HCT116 (cell line): ENCODE results near the gene RPS6KA1. TPM values are rescaled to one million over a fixed set of nuclear protein-coding genes. Genes with fewer than 3 reads are reported as not detected.

ENCODE experiments used
- ATAC-seq: fragments of 200-7000 bp; cut with Tn5 transposase; 2 replicates; pipeline ENCODE4 v1.9.1; 2020; ENCODE audit warnings: mild to moderate bottlenecking, moderate library complexity
- BruUV-seq: library from RNA; stranded (reverse); fragments of 400-500 nt; replicated peaks from 2 replicates; lab custom pipeline; 2021; lab: Mats Ljungman, UMichigan
- CTCF ChIA-PET: fragments of 300-600 bp; sonication (Branson Sonifier 250); formaldehyde crosslinking; loops from one replicate; lab custom pipeline; 2021; ENCODE audit warnings: antibody characterized with exemption; lab: Charles Lee
- POLR2A ChIA-PET: fragments of 300-600, 350-600 bp; sonication (Branson Sonifier 250); formaldehyde crosslinking; loops from one replicate; lab custom pipeline; 2021; ENCODE audit warnings: antibody characterized with exemption; lab: Charles Lee
- RAD21 ChIA-PET, 2 experiments: fragments of 300-600 bp; sonication (Branson Sonifier 250); formaldehyde crosslinking; loops; one replicate each; lab custom pipeline; 2023; ENCODE audit warnings: low total read pairs in 2 of 2; ENCODE audit not compliant: uncharacterized antibody in 2 of 2, unreplicated experiment in 2 of 2, low non-redundant PET in 1 of 2; lab: Charles Lee
- DNase-seq: peaks from one replicate; pipeline ENCODE4 v3.0.0-alpha.2; 2010; ENCODE audit warnings: low read depth, low spot score
- H2AFZ ChIP-seq: fragments of 200-600 bp; shearing (Covaris generic), sonication (generic); 2 replicates; pipeline ENCODE4 v1.6.1; 2017; ENCODE audit warnings: low read depth, mixed run types, mixed read lengths, antibody characterized with exemption, low read length; ENCODE audit not compliant: poor library complexity, severe bottlenecking
- H3K27ac ChIP-seq: 2 replicates; pipeline ENCODE4 v1.5.1; 2012; ENCODE audit warnings: low read depth, low read length
- H3K27me3 ChIP-seq: fragments of 200-600 bp; sonication (generic); 2 replicates; pipeline ENCODE4 v1.6.1; 2016; ENCODE audit warnings: mixed run types, low read length, mixed read lengths; ENCODE audit not compliant: insufficient read depth
- H3K36me3 ChIP-seq, 2 experiments: fragments of 200-500 bp in 1 of 2; fragments of 200-600 bp in 1 of 2; sonication (Bioruptor generic) in 1 of 2; sonication (generic) in 1 of 2; 2 replicates each; pipeline versions ENCODE4 v1.5.1 to v1.6.1; 2014 to 2016; ENCODE audit warnings: low read length in 2 of 2, inconsistent platforms in 1 of 2, mixed read lengths in 1 of 2, mixed run types in 1 of 2; ENCODE audit not compliant: insufficient read depth in 2 of 2, control insufficient read depth in 1 of 2
- H3K4me1 ChIP-seq, 2 experiments: fragments of 200-600 bp in 1 of 2; sonication (generic) in 1 of 2; 2 replicates each; pipeline versions ENCODE4 v1.5.1 to v1.6.1; 2012 to 2017; ENCODE audit warnings: low read length in 2 of 2, inconsistent platforms in 1 of 2, mild to moderate bottlenecking in 1 of 2, mixed read lengths in 1 of 2, mixed run types in 1 of 2, moderate library complexity in 1 of 2; ENCODE audit not compliant: insufficient read depth in 2 of 2, control insufficient read depth in 1 of 2
- H3K4me2 ChIP-seq: fragments of 200-600 bp; sonication (generic); 2 replicates; pipeline ENCODE4 v1.6.1; 2017; ENCODE audit warnings: mixed run types, low read length, mixed read lengths
- H3K4me3 ChIP-seq, 2 experiments: fragments of 200-600 bp in 1 of 2; sonication (generic) in 1 of 2; replicated peaks in 1 of 2; 2 replicates each; pipeline ENCODE4 v1.5.1; 2011 to 2016; ENCODE audit warnings: low read length in 2 of 2, control low read depth in 1 of 2, low read depth in 1 of 2, mild to moderate bottlenecking in 1 of 2, mixed read lengths in 1 of 2, mixed run types in 1 of 2
- H3K79me2 ChIP-seq: fragments of 200-600 bp; sonication (generic); 2 replicates; pipeline ENCODE4 v1.6.1; 2017; ENCODE audit warnings: mild to moderate bottlenecking, mixed run types, low read length, moderate library complexity, mixed read lengths; ENCODE audit not compliant: insufficient read depth
- H3K9ac ChIP-seq: fragments of 200-600 bp; sonication (generic); 2 replicates; pipeline ENCODE4 v1.6.1; 2016; ENCODE audit warnings: low read length, mixed read lengths
- H3K9me2 ChIP-seq: fragments of 200-600 bp; sonication (generic), shearing (Covaris generic); 2 replicates; pipeline ENCODE4 v1.6.1; 2017; ENCODE audit warnings: mixed run types, mild to moderate bottlenecking, moderate library complexity; ENCODE audit not compliant: insufficient read depth
- H3K9me3 ChIP-seq, 2 experiments: fragments of 200-500 bp in 1 of 2; fragments of 200-600 bp in 1 of 2; sonication (Bioruptor generic) in 1 of 2; sonication (generic) in 1 of 2; 2 replicates each; pipeline ENCODE4 v1.6.1; 2014 to 2017; ENCODE audit warnings: low read length in 2 of 2, mixed read lengths in 2 of 2, inconsistent platforms in 1 of 2, low read depth in 1 of 2, mild to moderate bottlenecking in 1 of 2, mixed run types in 1 of 2, moderate library complexity in 1 of 2; ENCODE audit not compliant: control insufficient read depth in 1 of 2, insufficient read depth in 1 of 2
- H4K20me1 ChIP-seq: fragments of 200-600 bp; sonication (generic), shearing (Covaris generic); 2 replicates; pipeline ENCODE4 v1.6.1; 2017; ENCODE audit warnings: mixed run types, mild to moderate bottlenecking, moderate library complexity; ENCODE audit not compliant: insufficient read depth
- ATF3 ChIP-seq: IDR thresholded peaks from 2 replicates; pipeline ENCODE4 v1.6.1; 2012
- CEBPB ChIP-seq: IDR thresholded peaks from 2 replicates; pipeline ENCODE4 v1.6.1; 2012; ENCODE audit warnings: low read depth
- EGR1 ChIP-seq: IDR thresholded peaks from 2 replicates; pipeline ENCODE4 v1.6.1; 2012; ENCODE audit warnings: low read depth
- EZH2phosphoT487 ChIP-seq: fragments of 200-600 bp; IDR thresholded peaks from 2 replicates; pipeline ENCODE4 v1.6.1; 2018; ENCODE audit warnings: antibody characterized with exemption, borderline replicate concordance
- JUND ChIP-seq: IDR thresholded peaks from 2 replicates; pipeline ENCODE4 v1.6.1; 2012
- POLR2AphosphoS5 ChIP-seq: IDR thresholded peaks from 2 replicates; pipeline ENCODE4 v1.6.1; 2011; ENCODE audit warnings: mild to moderate bottlenecking, low read depth, low read length, moderate library complexity
- SIN3A ChIP-seq: IDR thresholded peaks from 2 replicates; pipeline ENCODE4 v1.6.1; 2012; ENCODE audit warnings: low read depth
- SP1 ChIP-seq: IDR thresholded peaks from 2 replicates; pipeline ENCODE4 v1.6.1; 2012; ENCODE audit warnings: low read depth
- SRF ChIP-seq: IDR thresholded peaks from 2 replicates; pipeline ENCODE4 v1.6.1; 2012; ENCODE audit warnings: low read depth
- TCF7L2 ChIP-seq: IDR thresholded peaks from 2 replicates; pipeline ENCODE4 v1.7.0; 2011; ENCODE audit warnings: borderline replicate concordance, inconsistent platforms; ENCODE audit not compliant: insufficient read depth, insufficient read length; ENCODE audit errors: extremely low read depth
- YY1 ChIP-seq: IDR thresholded peaks from 2 replicates; pipeline ENCODE4 v1.6.1; 2011; ENCODE audit warnings: low read length, low read depth, moderate library complexity, mild to moderate bottlenecking; ENCODE audit not compliant: insufficient replicate concordance; ENCODE audit errors: extremely low read depth
- ZFX ChIP-seq: fragments of 450-650 bp; IDR thresholded peaks from 2 replicates; pipeline ENCODE4 v1.6.1; 2017
- ZNF274 ChIP-seq: fragments of 200-500 bp; sonication (Bioruptor generic); IDR thresholded peaks from 2 replicates; pipeline ENCODE4 v1.6.1; 2014; ENCODE audit warnings: mild to moderate bottlenecking, low read depth, low read length, inconsistent platforms
- intact Hi-C: fragments of 100-400 bp; cut with micrococcal nuclease; formaldehyde crosslinking; loops from 2 replicates; pipeline ENCODE4 v1.10.0; 2022
- total RNA-seq: library from RNA; stranded (reverse); gene quantifications from one replicate; pipeline ENCODE4 v1.2.1, GENCODE V29; 2021; ENCODE audit not compliant: unreplicated experiment

The RPS6KA1 gene
- total RNA-seq, 1 experiment from 2014 or later = 47.0 TPM

DNA sequence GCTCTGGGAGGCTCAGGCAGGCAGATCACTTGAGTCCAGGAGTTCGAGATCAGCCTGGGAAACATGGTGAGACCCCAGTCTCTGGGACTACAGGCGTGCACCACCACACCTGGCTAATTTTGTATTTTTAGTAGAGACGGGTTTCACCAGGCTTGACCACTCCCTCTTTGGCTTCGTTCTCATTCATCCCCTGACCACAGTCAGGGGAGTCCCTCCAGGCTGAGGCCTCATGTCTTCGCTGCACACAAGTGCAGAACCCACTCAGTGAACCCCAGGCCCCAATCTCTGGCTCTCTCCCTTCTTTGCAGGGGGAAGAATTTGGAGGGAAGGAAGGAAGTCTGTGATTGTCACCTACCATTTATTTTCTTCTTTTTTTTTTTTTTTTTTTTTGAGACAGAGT, 9.2 kb upstream of the RPS6KA1 start:
- H4K20me1 ChIP-seq = no peaks in the 10 kb centered on the region
- H3K4me1 ChIP-seq = peaks cover 0 to 16% of the 10 kb centered on the region in 2 experiments; a peak in 2 of 4 replicates
- no peak overlapping the region for H3K4me2 ChIP-seq
- RAD21 ChIA-PET = no interaction called here
- DNase-seq (no peak), ATAC-seq (no peak)
- H3K36me3 ChIP-seq = no peaks in the 10 kb centered on the region
- intact Hi-C loops = no loop called here
- POLR2A ChIA-PET = no interaction called here
- BruUV-seq = no TSS peak
- CTCF ChIA-PET = no interaction called here
- no peaks in the 10 kb centered on the region for H3K9me3 ChIP-seq
- no peaks in the 10 kb centered on the region for H3K9me2 ChIP-seq
- TF ChIP-seq YY1 (no peak), EZH2phosphoT487 (no peak), JUND (no peak), ZNF274 (no peak), CEBPB (no peak), EGR1 (no peak), POLR2AphosphoS5 (no peak)
- H3K27me3 ChIP-seq = no peaks in the 10 kb centered on the region
- no peak overlapping the region for H2AFZ ChIP-seq
- no peak overlapping the region for H3K4me3 ChIP-seq
- no peaks in the 10 kb centered on the region for H3K79me2 ChIP-seq
- H3K9ac ChIP-seq = no peak overlapping the region
- H3K27ac ChIP-seq = no peak overlapping the region

DNA sequence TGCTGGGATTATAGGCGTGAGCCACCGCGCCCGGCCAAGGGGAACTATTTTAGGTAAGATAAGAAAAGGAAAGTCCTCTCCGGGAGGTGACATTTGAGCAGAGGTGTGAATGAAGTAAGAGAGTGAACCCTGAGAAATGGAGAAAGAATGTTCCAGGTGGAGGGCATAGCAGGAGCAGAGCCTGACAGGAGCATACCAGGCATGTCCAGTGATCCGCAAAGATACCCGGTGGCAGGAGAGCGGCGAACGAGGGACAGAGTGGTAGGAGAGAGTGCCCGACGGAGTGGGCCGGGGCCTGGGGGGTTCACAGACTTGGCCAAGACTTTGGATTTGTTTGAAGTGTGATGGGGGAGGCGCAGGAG, 7.9 kb upstream of the RPS6KA1 start:
- Histone ChIP-seq H3K27ac (no peak overlapping the region), H3K9ac (no peak overlapping the region), H3K79me2 (no peaks in the 10 kb centered on the region), H3K4me1 (peaks cover 0 to 16% of the 10 kb centered on the region in 2 experiments; a peak in 2 of 4 replicates), H3K36me3 (no peaks in the 10 kb centered on the region), H3K9me2 (no peaks in the 10 kb centered on the region), H2AFZ (no peak overlapping the region), H3K4me3 (no peak overlapping the region), H3K4me2 (no peak overlapping the region), H4K20me1 (no peaks in the 10 kb centered on the region), H3K27me3 (no peaks in the 10 kb centered on the region), H3K9me3 (no peaks in the 10 kb centered on the region)
- no peak for DNase-seq
- BruUV-seq = no TSS peak
- POLR2A ChIA-PET = no interaction called here
- ATAC-seq = no peak
- CTCF ChIA-PET = no interaction called here
- RAD21 ChIA-PET = no interaction called here
- TF ChIP-seq SIN3A (no peak), SP1 (no peak), ZFX (no peak), YY1 (no peak), TCF7L2 (no peak), SRF (no peak), CEBPB (no peak), ATF3 (no peak)
- intact Hi-C loops = no loop called here
